Spinal cord (tissue), 10 donors: ENCODE results near the gene TMTC3. TPM values are rescaled to one million over a fixed set of nuclear protein-coding genes. Genes with fewer than 3 reads are reported as not detected.

ENCODE experiments used
- DNase-seq, 6 donors: peaks; one replicate each; pipeline versions ENCODE4 v3.0.0 to v3.0.0-alpha.2; 2013 to 2015; ENCODE audit warnings: low spot score in 6 of 6, low read depth in 4 of 6
- H3K27ac ChIP-seq: one replicate; pipeline ENCODE4 v1.5.1; 2013; ENCODE audit warnings: low read depth, low read length, control low read depth
- H3K27me3 ChIP-seq: one replicate; pipeline ENCODE4 v1.6.1; 2013; ENCODE audit warnings: low read length; ENCODE audit not compliant: control insufficient read depth, insufficient read depth
- H3K36me3 ChIP-seq: one replicate; pipeline ENCODE4 v1.6.1; 2013; ENCODE audit warnings: low read length; ENCODE audit not compliant: control insufficient read depth, insufficient read depth
- H3K4me1 ChIP-seq: one replicate; pipeline ENCODE4 v1.6.1; 2013; ENCODE audit warnings: low read length; ENCODE audit not compliant: control insufficient read depth, insufficient read depth
- H3K4me3 ChIP-seq: one replicate; pipeline ENCODE4 v1.5.1; 2013; ENCODE audit warnings: low read depth, low read length, control low read depth
- H3K9me3 ChIP-seq: one replicate; pipeline ENCODE4 v1.6.1; 2013; ENCODE audit warnings: low read length; ENCODE audit not compliant: control insufficient read depth, insufficient read depth
- WGBS: methylation state at CpG from one replicate; pipeline ENCODE4 v1.1.5; 2013; ENCODE audit warnings: missing lambda C conversion rate; ENCODE audit not compliant: insufficient coverage; 5-methylcytosine and 5-hydroxymethylcytosine counted together
- polyA plus RNA-seq, 2 donors: library from polyadenylated mRNA; unstranded; fragments of 120-200 nt; gene quantifications; one replicate each; pipeline ENCODE4 v1.2.1, GENCODE V29; 2013; ENCODE audit not compliant: insufficient read length in 2 of 2
- total RNA-seq, 2 donors: library from RNA; depleted of rRNA in 1 of 2; stranded (reverse); fragments of 120-200 nt in 1 of 2; fragments of >200 nt in 1 of 2; gene quantifications; one replicate each; pipeline versions ENCODE4 v1.2.3 to v1.2.4, GENCODE V29; 2013 to 2014
- donor health status: healthy.

Gene TMTC3
- total and polyA plus RNA-seq, 4 donors: 9.4 to 46.5 (median 22.2) TPM

DNA sequence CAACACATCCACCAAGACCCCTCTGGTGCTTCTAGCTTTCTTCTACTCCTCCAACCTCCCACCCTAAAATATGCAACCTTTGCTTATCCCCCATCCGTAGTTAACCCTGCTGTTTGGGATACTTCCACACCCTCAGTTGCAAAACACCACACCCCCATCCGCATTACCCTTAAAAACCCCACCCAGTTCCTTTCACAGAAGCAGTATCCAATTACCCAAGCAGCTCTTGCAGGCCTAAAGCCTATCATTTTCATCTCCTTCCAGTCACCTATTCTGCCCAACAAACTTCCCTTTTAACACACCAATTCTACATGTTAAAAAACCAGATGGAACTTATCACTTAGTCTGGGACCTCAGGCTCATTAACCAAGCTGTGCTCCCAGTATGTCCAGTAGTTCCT, 88.2 kb downstream of the TMTC3 start:
- Histone ChIP-seq H3K4me3 (no peak overlapping the region), H3K4me1 (no peaks in the 10 kb centered on the region), H3K36me3 (no peaks in the 10 kb centered on the region), H3K27me3 (no peaks in the 10 kb centered on the region), H3K27ac (no peak overlapping the region), H3K9me3 (no peaks in the 10 kb centered on the region)
- no peak for DNase-seq
- 93% methylated on average over 2 of the region's 2 CpGs for WGBS

DNA sequence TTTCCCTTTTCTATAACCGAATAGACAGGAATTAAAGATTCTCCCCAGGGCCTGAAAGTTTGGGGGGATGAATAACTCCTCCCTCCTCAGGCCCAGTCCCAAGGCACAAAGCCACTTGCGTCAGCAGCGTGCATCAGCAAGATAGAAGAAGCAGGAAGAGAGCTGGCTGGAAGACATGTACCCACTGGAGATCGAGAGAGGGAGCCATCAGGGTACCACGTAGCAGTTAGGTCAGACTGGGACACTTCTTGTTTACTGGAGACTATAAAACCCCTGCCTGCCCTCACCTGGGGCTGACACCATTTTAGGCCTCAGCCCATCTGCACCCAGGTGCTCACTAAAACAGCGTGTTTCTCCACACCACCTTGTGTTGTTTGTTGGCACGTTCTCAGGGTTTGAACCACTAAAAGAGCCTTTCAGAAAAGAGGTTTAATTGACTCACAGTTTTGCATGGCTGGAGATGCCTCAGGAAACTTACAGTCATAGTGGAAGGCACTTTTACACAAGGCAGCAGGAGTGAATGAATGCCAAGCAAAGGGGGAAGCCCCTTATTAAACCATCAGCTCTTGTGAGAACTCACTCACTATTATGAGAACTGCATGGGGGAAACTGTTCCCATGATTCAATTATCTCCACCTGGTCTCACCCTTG, 93.2 kb downstream of the TMTC3 start:
- Histone ChIP-seq H3K27me3 (no peaks in the 10 kb centered on the region), H3K4me3 (no peak overlapping the region), H3K27ac (no peak overlapping the region), H3K36me3 (no peaks in the 10 kb centered on the region), H3K9me3 (peaks cover 1% of the 10 kb centered on the region), H3K4me1 (no peaks in the 10 kb centered on the region)
- WGBS: 90% methylated on average over 6 of the region's 7 CpGs
- no peak for DNase-seq

GRCh38 chr12:88237954-88238353, 95.8 kb downstream of the TMTC3 start:
- H3K36me3 ChIP-seq: no peaks in the 10 kb centered on the region
- DNase-seq: no peak
- H3K9me3 ChIP-seq: peaks cover 1% of the 10 kb centered on the region
- H3K27me3 ChIP-seq: no peaks in the 10 kb centered on the region
- H3K4me1 ChIP-seq: no peaks in the 10 kb centered on the region
- H3K4me3 ChIP-seq: no peak overlapping the region
- no peak overlapping the region for H3K27ac ChIP-seq

DNA sequence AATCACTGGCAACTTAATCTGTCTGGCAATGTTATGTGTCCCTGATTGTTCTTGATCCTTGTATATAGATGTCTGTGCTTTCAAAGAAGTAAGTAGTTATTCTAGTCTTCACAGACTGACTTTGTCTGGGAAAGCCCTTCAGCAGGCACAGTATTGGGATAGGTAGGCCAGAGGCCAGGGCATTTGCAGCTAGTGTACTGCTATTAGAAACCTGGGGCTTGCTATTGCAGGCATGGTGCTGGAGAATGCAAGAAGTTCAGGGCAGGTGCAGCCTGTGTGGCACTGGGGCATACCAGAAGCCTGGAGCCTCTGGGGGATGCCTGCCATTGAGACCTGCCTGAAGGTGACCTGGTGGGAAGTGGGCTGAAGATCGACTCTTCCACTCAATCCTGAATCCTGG, 96.3 kb downstream of the TMTC3 start:
- H3K4me3 ChIP-seq: no peak overlapping the region
- H3K4me1 ChIP-seq: no peaks in the 10 kb centered on the region
- H3K27ac ChIP-seq: no peak overlapping the region
- peaks cover 1% of the 10 kb centered on the region for H3K9me3 ChIP-seq
- DNase-seq: no peak
- H3K36me3 ChIP-seq: no peaks in the 10 kb centered on the region
- 100% methylated on average over 1 of the region's 1 CpG for WGBS
- no peaks in the 10 kb centered on the region for H3K27me3 ChIP-seq

DNA sequence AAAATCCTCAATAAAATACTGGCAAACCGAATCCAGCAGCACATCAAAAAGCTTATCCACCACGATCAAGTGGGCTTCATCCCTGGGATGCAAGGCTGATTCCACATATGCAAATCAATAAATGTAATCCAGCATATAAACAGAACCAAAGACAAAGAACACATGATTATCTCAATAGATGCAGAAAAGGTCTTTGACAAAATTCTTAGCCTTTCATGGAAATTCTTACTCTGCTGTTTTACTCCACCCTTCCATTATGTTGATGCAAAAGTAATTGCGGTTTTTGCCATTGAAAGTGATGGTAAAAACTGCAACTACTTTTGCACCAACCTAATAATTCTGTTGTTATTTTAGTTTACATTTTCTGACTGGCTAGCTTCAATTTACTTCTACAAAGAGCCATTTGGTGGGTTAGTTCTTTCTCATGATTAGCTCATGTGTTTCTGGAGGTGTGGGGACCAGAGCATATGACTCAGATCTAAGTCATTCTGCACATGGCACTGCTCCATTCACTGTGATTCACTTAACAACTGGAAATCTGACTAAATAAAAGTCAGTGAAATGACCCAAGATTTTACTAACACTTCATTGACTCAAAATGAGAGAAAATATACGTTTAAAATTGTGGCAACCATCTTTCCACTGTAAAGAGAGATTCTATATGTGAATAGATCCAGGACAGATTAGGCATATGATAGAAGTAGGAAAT, 99.9 kb downstream of the TMTC3 start:
- no peak for DNase-seq
- no peak overlapping the region for H3K4me3 ChIP-seq
- no peaks in the 10 kb centered on the region for H3K27me3 ChIP-seq
- no peak overlapping the region for H3K27ac ChIP-seq
- no peaks in the 10 kb centered on the region for H3K36me3 ChIP-seq
- peaks cover 1% of the 10 kb centered on the region for H3K9me3 ChIP-seq
- no peaks in the 10 kb centered on the region for H3K4me1 ChIP-seq
- WGBS: no CpG with 5 or more reads among the region's 4 CpGs

DNA sequence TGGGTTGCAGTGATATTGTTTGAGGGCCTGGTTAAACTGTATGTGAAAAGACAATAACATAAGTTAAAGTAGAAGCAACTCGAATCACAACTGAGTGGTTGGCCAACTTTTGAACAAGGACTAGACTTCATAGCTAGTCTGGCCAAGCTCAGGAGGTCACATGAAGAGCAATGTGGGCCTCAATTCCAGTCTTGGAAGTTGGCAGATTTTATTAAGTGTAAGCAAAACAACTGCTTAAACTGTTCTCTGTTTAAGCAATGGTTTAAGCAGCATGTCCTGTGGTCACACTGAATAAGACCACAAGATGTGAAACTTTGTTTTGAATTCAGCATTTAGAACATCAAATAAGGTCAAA, 100.4 kb downstream of the TMTC3 start:
- Histone ChIP-seq H3K4me3 (no peak overlapping the region), H3K27me3 (no peaks in the 10 kb centered on the region), H3K4me1 (no peaks in the 10 kb centered on the region), H3K36me3 (no peaks in the 10 kb centered on the region), H3K27ac (no peak overlapping the region), H3K9me3 (peaks cover 1% of the 10 kb centered on the region)
- no peak for DNase-seq
- 79% methylated on average over 1 of the region's 1 CpG for WGBS

GRCh38 chr12:88242939-88243338, 100.8 kb downstream of the TMTC3 start:
- Histone ChIP-seq H3K4me1 (no peaks in the 10 kb centered on the region), H3K4me3 (no peak overlapping the region), H3K9me3 (peaks cover 1% of the 10 kb centered on the region), H3K27me3 (no peaks in the 10 kb centered on the region), H3K36me3 (no peaks in the 10 kb centered on the region), H3K27ac (no peak overlapping the region)
- no peak for DNase-seq

DNA sequence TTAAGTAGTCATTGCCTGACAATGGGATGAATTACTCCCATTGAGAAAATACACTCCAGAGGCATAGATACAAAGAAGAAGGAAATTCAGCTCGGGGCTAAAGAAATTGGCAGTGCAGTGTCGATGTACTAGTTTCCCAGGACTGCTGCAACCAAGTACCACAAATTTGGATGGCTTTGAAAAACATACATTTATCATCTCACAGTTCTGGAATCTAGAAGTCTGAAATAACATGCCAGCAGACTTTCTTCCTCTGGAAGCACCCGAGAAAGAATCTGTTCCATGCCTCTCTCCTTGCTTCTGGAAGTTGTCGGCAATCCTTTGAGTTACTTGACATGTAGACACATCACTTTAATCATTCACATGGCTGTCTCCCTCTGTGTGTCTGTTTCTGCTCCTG, 101.9 kb downstream of the TMTC3 start:
- 61% methylated on average over 2 of the region's 4 CpGs for WGBS
- Histone ChIP-seq H3K36me3 (no peaks in the 10 kb centered on the region), H3K27ac (no peak overlapping the region), H3K4me1 (no peaks in the 10 kb centered on the region), H3K27me3 (no peaks in the 10 kb centered on the region), H3K9me3 (peaks cover 1% of the 10 kb centered on the region), H3K4me3 (no peak overlapping the region)
- DNase-seq: no peak

GRCh38 chr12:88245905-88246304, 103.8 kb downstream of the TMTC3 start:
- no peaks in the 10 kb centered on the region for H3K27me3 ChIP-seq
- no CpG with 5 or more reads among the region's 1 CpG for WGBS
- H3K9me3 ChIP-seq: no peaks in the 10 kb centered on the region
- no peak overlapping the region for H3K27ac ChIP-seq
- H3K4me1 ChIP-seq: no peaks in the 10 kb centered on the region
- DNase-seq: no peak
- H3K4me3 ChIP-seq: no peak overlapping the region
- H3K36me3 ChIP-seq: no peaks in the 10 kb centered on the region

GRCh38 chr12:88247241-88247643, 105.1 kb downstream of the TMTC3 start:
- DNase-seq: no peak
- Histone ChIP-seq H3K9me3 (no peaks in the 10 kb centered on the region), H3K4me1 (no peaks in the 10 kb centered on the region), H3K4me3 (no peak overlapping the region), H3K36me3 (no peaks in the 10 kb centered on the region), H3K27me3 (no peaks in the 10 kb centered on the region), H3K27ac (no peak overlapping the region)
- no CpG with 5 or more reads among the region's 2 CpGs for WGBS
